Measurements from ENCODE around the gene SEMA3E.

Gene SEMA3E

GRCh38 chr7:83663131-83663530, 14.2 kb upstream of the SEMA3E start:
- Histone ChIP-seq H3K79me2 (ENCODE audit: insufficient read depth, low read length) (no peaks in the 10 kb centered on the region), H2AFZ (ENCODE audit: low read length) (no peak overlapping the region), H3K4me2 (ENCODE audit: low read length) (no peak overlapping the region), H3K36me3 (ENCODE audit: insufficient read depth, low read length) (no peaks in the 10 kb centered on the region), H3K4me1 (ENCODE audit: insufficient read depth, low read length, severe bottlenecking) (no peaks in the 10 kb centered on the region), H3F3A (ENCODE audit: insufficient read depth, low read length) (no peaks in the 10 kb centered on the region), H3K27ac (ENCODE audit: low read depth, low read length, poor library complexity, severe bottlenecking) (no peak overlapping the region), H3K9me2 (ENCODE audit: low read depth, low read length) (no peaks in the 10 kb centered on the region), H3K4me3 (ENCODE audit: low read depth, low read length, poor library complexity, severe bottlenecking) (no peak overlapping the region), H3K27me3 (ENCODE audit: insufficient read depth, low read length) (no peaks in the 10 kb centered on the region), H3K9ac (ENCODE audit: low read length) (no peak overlapping the region), H3K9me3 (ENCODE audit: low read length) (no peaks in the 10 kb centered on the region), H4K20me1 (ENCODE audit: insufficient read depth, low read length) (no peaks in the 10 kb centered on the region)
- TF ChIP-seq EZH2 (IDR thresholded peaks at IDR 0.05; ENCODE audit: borderline replicate concordance, low read length) (no peak), CTCF (IDR thresholded peaks at IDR 0.05; ENCODE audit: low read length) (no peak)

- Histone ChIP-seq H3K4me2 (ENCODE audit: low read length) (no peak overlapping the region), H2AFZ (ENCODE audit: low read length) (no peak overlapping the region), H3K27ac (ENCODE audit: low read depth, low read length, poor library complexity, severe bottlenecking) (no peak overlapping the region), H3K4me3 (ENCODE audit: low read depth, low read length, poor library complexity, severe bottlenecking) (no peak overlapping the region), H3K36me3 (ENCODE audit: insufficient read depth, low read length) (no peaks in the 10 kb centered on the region), H3K9me2 (ENCODE audit: low read depth, low read length) (no peaks in the 10 kb centered on the region), H3F3A (ENCODE audit: insufficient read depth, low read length) (no peaks in the 10 kb centered on the region), H3K9ac (ENCODE audit: low read length) (no peak overlapping the region), H3K79me2 (ENCODE audit: insufficient read depth, low read length) (no peaks in the 10 kb centered on the region), H4K20me1 (ENCODE audit: insufficient read depth, low read length) (no peaks in the 10 kb centered on the region; the same call in 1 of the 2 replicates), H3K27me3 (ENCODE audit: insufficient read depth, low read length) (no peaks in the 10 kb centered on the region), H3K4me1 (ENCODE audit: insufficient read depth, low read length, severe bottlenecking) (no peaks in the 10 kb centered on the region), H3K9me3 (ENCODE audit: low read length) (no peaks in the 10 kb centered on the region)
- TF ChIP-seq CTCF (IDR thresholded peaks at IDR 0.05; ENCODE audit: low read length) = no peak
- no peak for TF ChIP-seq EZH2 (IDR thresholded peaks at IDR 0.05; ENCODE audit: borderline replicate concordance, low read length)
Measured at GRCh38 chr7:83658126-83658525, 9.2 kb upstream of the SEMA3E start.

- TF ChIP-seq CTCF (IDR thresholded peaks at IDR 0.05; ENCODE audit: low read length) (peak; percentile 94), EZH2 (IDR thresholded peaks at IDR 0.05; ENCODE audit: borderline replicate concordance, low read length) (no peak)
- Histone ChIP-seq H3K9me2 (ENCODE audit: low read depth, low read length) (no peaks in the 10 kb centered on the region), H3K4me1 (ENCODE audit: insufficient read depth, low read length, severe bottlenecking) (no peaks in the 10 kb centered on the region), H3K27me3 (ENCODE audit: insufficient read depth, low read length) (no peaks in the 10 kb centered on the region), H3K4me2 (ENCODE audit: low read length) (no peak overlapping the region), H3K36me3 (ENCODE audit: insufficient read depth, low read length) (no peaks in the 10 kb centered on the region), H3K9ac (ENCODE audit: low read length) (no peak overlapping the region), H3K27ac (ENCODE audit: low read depth, low read length, poor library complexity, severe bottlenecking) (no peak overlapping the region), H4K20me1 (ENCODE audit: insufficient read depth, low read length) (no peaks in the 10 kb centered on the region; the same call in 1 of the 2 replicates), H2AFZ (ENCODE audit: low read length) (no peak overlapping the region), H3F3A (ENCODE audit: insufficient read depth, low read length) (no peaks in the 10 kb centered on the region), H3K4me3 (ENCODE audit: low read depth, low read length, poor library complexity, severe bottlenecking) (no peak overlapping the region), H3K9me3 (ENCODE audit: low read length) (no peaks in the 10 kb centered on the region), H3K79me2 (ENCODE audit: insufficient read depth, low read length) (no peaks in the 10 kb centered on the region)
Measured at GRCh38 chr7:83655951-83656556, 7.1 kb upstream of the SEMA3E start.

All from OCI-LY1 (cell line).